Fibroblast of lung (primary cell): ENCODE results near the gene SPRED1. TPM values are rescaled to one million over a fixed set of nuclear protein-coding genes. Genes with fewer than 3 reads are reported as not detected.

Source experiments
- DNase-seq, 2 donors: peaks; one replicate each; pipeline versions ENCODE4 v3.0.0 to v3.0.0-alpha.2; 2010; ENCODE audit warnings: low read depth in 2 of 2
- H2AFZ ChIP-seq: 2 replicates; pipeline ENCODE4 v1.5.1; 2012; ENCODE audit warnings: low read length, control low read depth, inconsistent platforms
- H3K27ac ChIP-seq: 2 replicates; pipeline ENCODE4 v1.5.1; 2011; ENCODE audit warnings: low read length, control low read depth; ENCODE audit not compliant: insufficient read depth
- H3K27me3 ChIP-seq: 2 replicates; pipeline ENCODE4 v1.5.1; 2011; ENCODE audit warnings: mild to moderate bottlenecking, low read length; ENCODE audit not compliant: control insufficient read depth, insufficient read depth
- H3K36me3 ChIP-seq: 2 replicates; pipeline ENCODE4 v1.5.1; 2011; ENCODE audit warnings: low read length; ENCODE audit not compliant: control insufficient read depth, insufficient read depth
- H3K4me1 ChIP-seq: 2 replicates; pipeline ENCODE4 v1.5.1; 2011; ENCODE audit warnings: low read length; ENCODE audit not compliant: control insufficient read depth, insufficient read depth; ENCODE audit errors: extremely low read depth
- H3K4me2 ChIP-seq: 2 replicates; pipeline ENCODE4 v1.5.1; 2011; ENCODE audit warnings: low read length, control low read depth; ENCODE audit not compliant: insufficient read depth; ENCODE audit errors: extremely low read depth
- H3K4me3 ChIP-seq, 4 experiments: fragments of 200-600 bp in 1 of 4; sonication (generic) in 1 of 4; replicated peaks in 1 of 4; 2 replicates each; pipeline ENCODE4 v1.5.1; 2011 to 2016; ENCODE audit warnings: low read length in 4 of 4, low read depth in 3 of 4, mild to moderate bottlenecking in 3 of 4, control low read depth in 2 of 4, inconsistent platforms in 1 of 4, mixed read lengths in 1 of 4; ENCODE audit not compliant: insufficient read depth in 1 of 4; ENCODE audit errors: control extremely low read depth in 1 of 4
- H3K79me2 ChIP-seq: 2 replicates; pipeline ENCODE4 v1.5.1; 2012; ENCODE audit warnings: mild to moderate bottlenecking, low read length, inconsistent platforms; ENCODE audit not compliant: control insufficient read depth, insufficient read depth
- H3K9ac ChIP-seq: 2 replicates; pipeline ENCODE4 v1.5.1; 2011; ENCODE audit warnings: mild to moderate bottlenecking, low read length, control low read depth; ENCODE audit not compliant: insufficient read depth
- H3K9me3 ChIP-seq: 2 replicates; pipeline ENCODE4 v1.5.1; 2012; ENCODE audit warnings: low read depth, low read length; ENCODE audit not compliant: control insufficient read depth, insufficient read depth
- H4K20me1 ChIP-seq: 2 replicates; pipeline ENCODE4 v1.5.1; 2011; ENCODE audit warnings: low read length; ENCODE audit not compliant: control insufficient read depth, insufficient read depth; ENCODE audit errors: extremely low read depth
- CTCF ChIP-seq, 2 donors: IDR thresholded peaks in 1 of 2; conservative IDR thresholded peaks in 1 of 2; 1 replicate in 1 of 2; 2 replicates in 1 of 2; pipeline ENCODE4 v1.5.1; 2011 to 2012; ENCODE audit warnings: low read length in 2 of 2, control low read depth in 1 of 2, inconsistent platforms in 1 of 2, low read depth in 1 of 2, mild to moderate bottlenecking in 1 of 2
- EZH2 ChIP-seq: IDR thresholded peaks from 2 replicates; pipeline ENCODE4 v1.5.1; 2012; ENCODE audit warnings: low read length, control low read depth, mild to moderate bottlenecking; ENCODE audit errors: missing control alignments
- polyA plus RNA-seq, 2 donors: library from polyadenylated mRNA; depleted of rRNA in 1 of 2; stranded (reverse) in 1 of 2; unstranded in 1 of 2; fragments of >200 nt; gene quantifications; 2 replicates each; pipeline ENCODE4 v1.2.1, GENCODE V29; 2011 to 2012; ENCODE audit warnings: missing spikeins in 1 of 2
- total RNA-seq: library from RNA; depleted of rRNA; stranded (reverse); fragments of >200 nt; gene quantifications from 2 replicates; pipeline ENCODE4 v1.2.1, GENCODE V29; 2014

Gene SPRED1
- total and polyA plus RNA-seq, 2 donors (not counting 1 experiment from before 2014, with no cell fraction given): 17.2 to 39.0 TPM

GRCh38 chr15:38283010-38283409, 30.4 kb downstream of the SPRED1 start:
- Histone ChIP-seq H4K20me1 (no peaks in the 10 kb centered on the region), H3K27me3 (no peaks in the 10 kb centered on the region), H3K79me2 (peaks cover 100% of the 10 kb centered on the region), H3K9ac (no peak overlapping the region), H3K4me1 (peaks cover 2% of the 10 kb centered on the region), H2AFZ (no peak overlapping the region), H3K36me3 (no peaks in the 10 kb centered on the region), H3K27ac (no peak overlapping the region), H3K9me3 (no peaks in the 10 kb centered on the region), H3K4me3 (no peak overlapping the region), H3K4me2 (no peak overlapping the region)
- DNase-seq: no peak
- TF ChIP-seq EZH2 (no peak), CTCF (conservative IDR thresholded peaks at IDR 0.05 in 1 of 2, IDR thresholded peaks at IDR 0.05 in 1 of 2; ENCODE audit: low read depth in 1 of 2, low read length in 2 of 2) (no peak)

GRCh38 chr15:38285456-38285855, 32.8 kb downstream of the SPRED1 start:
- no peaks in the 10 kb centered on the region for H3K4me1 ChIP-seq
- no peak overlapping the region for H2AFZ ChIP-seq
- H3K9me3 ChIP-seq: no peaks in the 10 kb centered on the region
- no peak for DNase-seq
- TF ChIP-seq EZH2 (no peak), CTCF (conservative IDR thresholded peaks at IDR 0.05 in 1 of 2, IDR thresholded peaks at IDR 0.05 in 1 of 2; ENCODE audit: low read depth in 1 of 2, low read length in 2 of 2) (no peak)
- no peak overlapping the region for H3K4me2 ChIP-seq
- peaks cover 100% of the 10 kb centered on the region for H3K79me2 ChIP-seq
- no peaks in the 10 kb centered on the region for H3K36me3 ChIP-seq
- H3K27me3 ChIP-seq: no peaks in the 10 kb centered on the region
- no peaks in the 10 kb centered on the region for H4K20me1 ChIP-seq
- H3K27ac ChIP-seq: no peak overlapping the region
- H3K9ac ChIP-seq: no peak overlapping the region
- no peak overlapping the region for H3K4me3 ChIP-seq

GRCh38 chr15:38294126-38294525, 41.5 kb downstream of the SPRED1 start:
- Histone ChIP-seq H3K79me2 (peaks cover 96% of the 10 kb centered on the region), H3K27ac (no peak overlapping the region), H4K20me1 (no peaks in the 10 kb centered on the region), H2AFZ (no peak overlapping the region), H3K4me1 (peaks cover 6% of the 10 kb centered on the region), H3K4me2 (no peak overlapping the region), H3K9me3 (no peaks in the 10 kb centered on the region), H3K27me3 (no peaks in the 10 kb centered on the region), H3K36me3 (no peaks in the 10 kb centered on the region), H3K9ac (no peak overlapping the region), H3K4me3 (no peak overlapping the region)
- no peak for DNase-seq
- TF ChIP-seq EZH2 (no peak), CTCF (conservative IDR thresholded peaks at IDR 0.05 in 1 of 2, IDR thresholded peaks at IDR 0.05 in 1 of 2; ENCODE audit: low read depth in 1 of 2, low read length in 2 of 2) (no peak)
